ENCODE measurements around the gene NTRK2.
"Not testable (repeated sequence)": the region's sequence is repeated elsewhere in the genome, so short reads cannot be mapped to it uniquely, and the experiment has no call there.

Gene NTRK2

GRCh38 chr9:85040821-85041465 lies 371.4 kb downstream of the NTRK2 start:
- DNase-seq = no peak

- DNase-seq = no peak
These were observed 372.1 kb downstream of the NTRK2 start for GRCh38 chr9:85041466-85042137.

GRCh38 chr9:85042981-85043647 lies 373.6 kb downstream of the NTRK2 start:
- no peak for DNase-seq

GRCh38 chr9:85045271-85045670 lies 375.7 kb downstream of the NTRK2 start:
- DNase-seq = no peak

- no peak for DNase-seq
These were observed 376.9 kb downstream of the NTRK2 start for GRCh38 chr9:85046475-85046874.

GRCh38 chr9:85053206-85053786 lies 383.8 kb downstream of the NTRK2 start:
- no peak for DNase-seq

GRCh38 chr9:85054017-85054416 lies 384.5 kb downstream of the NTRK2 start:
- no peak for DNase-seq

- no peak for DNase-seq
These were observed 386.1 kb downstream of the NTRK2 start for GRCh38 chr9:85055506-85056202.

- DNase-seq = no peak
These were observed 386.7 kb downstream of the NTRK2 start for GRCh38 chr9:85056203-85056572.

- no peak for DNase-seq
These were observed 392.4 kb downstream of the NTRK2 start for GRCh38 chr9:85061969-85062368.

- DNase-seq = no peak
These were observed 393.0 kb downstream of the NTRK2 start for GRCh38 chr9:85062385-85063022.

GRCh38 chr9:85064811-85065371 lies 395.4 kb downstream of the NTRK2 start:
- no peak for DNase-seq

- no peak for DNase-seq
These were observed 398.3 kb downstream of the NTRK2 start for GRCh38 chr9:85067792-85068191.

- not testable (repeated sequence) for DNase-seq
These were observed 399.9 kb downstream of the NTRK2 start for GRCh38 chr9:85069421-85069820.

All from inflammatory macrophage treated with lipopolysaccharide for 4 hours (primary cell).